Activated CD8-positive, alpha-beta T cell treated with anti-CD3 and anti-CD28 coated beads for 36 hours (primary cell): ENCODE results near the gene EPB41L4A. TPM values are rescaled to one million over a fixed set of nuclear protein-coding genes. Genes with fewer than 3 reads are reported as not detected.
"Not testable (repeated sequence)": the region's sequence is repeated elsewhere in the genome, so short reads cannot be mapped to it uniquely, and the experiment has no call there.

ENCODE experiments used
- ATAC-seq: fragments of 200-7000 bp; cut with Tn5 transposase; one replicate; pipeline ENCODE4 v1.10.0; 2021; ENCODE audit warnings: mild to moderate bottlenecking, moderate library complexity
- CTCF ChIA-PET: fragments of 350-600 bp; sonication (Branson Sonifier 250); formaldehyde crosslinking; loops from one replicate; lab custom pipeline; 2021; ENCODE audit warnings: antibody characterized with exemption; lab: Charles Lee
- POLR2A ChIA-PET: fragments of 350-600 bp; sonication (Branson Sonifier 250); formaldehyde crosslinking; loops from one replicate; lab custom pipeline; 2021; ENCODE audit warnings: antibody characterized with exemption; lab: Charles Lee
- DNase-seq: peaks from one replicate; pipeline ENCODE4 v3.0.0-alpha.2; 2020
- H3K27ac Mint-ChIP-seq: one replicate; pipeline ENCODE4 v1.8.0; 2021; ENCODE audit warnings: mild to moderate bottlenecking, mixed read lengths
- H3K27me3 Mint-ChIP-seq: one replicate; pipeline ENCODE4 v1.8.0; 2021; ENCODE audit warnings: mixed read lengths
- H3K36me3 Mint-ChIP-seq: one replicate; pipeline ENCODE4 v1.8.0; 2021; ENCODE audit warnings: low read depth, mixed read lengths
- H3K4me1 Mint-ChIP-seq: one replicate; pipeline ENCODE4 v1.8.0; 2021; ENCODE audit warnings: low read depth, mixed read lengths
- H3K4me3 Mint-ChIP-seq: one replicate; pipeline ENCODE4 v1.8.0; 2021; ENCODE audit warnings: mild to moderate bottlenecking, moderate library complexity, mixed read lengths
- H3K9me3 Mint-ChIP-seq: one replicate; pipeline ENCODE4 v1.8.0; 2021; ENCODE audit warnings: mixed read lengths
- CTCF ChIP-seq: fragments of 200-600 bp; IDR thresholded peaks from one replicate; pipeline ENCODE4 v1.8.0; 2022; ENCODE audit warnings: antibody characterized with exemption, mild to moderate bottlenecking
- intact Hi-C: fragments of 100-400 bp; cut with micrococcal nuclease; formaldehyde crosslinking; loops from one replicate; pipeline ENCODE4 v1.10.0; 2022
- total RNA-seq, 2 experiments: library from RNA; stranded (reverse); gene quantifications; one replicate each; pipeline ENCODE4 v1.2.3, GENCODE V29; 2021

The EPB41L4A gene
- total RNA-seq, 2 experiments from 2014 or later, result 0.25 TPM; not detected in 1

GRCh38 chr5:112373885-112374284 lies 45.2 kb downstream of the EPB41L4A start:
- no peak for ATAC-seq
- intact Hi-C loops, result no loop called here
- no peak overlapping the region for H3K27ac Mint-ChIP-seq
- H3K27me3 Mint-ChIP-seq, result peaks cover 5% of the 10 kb centered on the region
- H3K4me1 Mint-ChIP-seq, result no peaks in the 10 kb centered on the region
- POLR2A ChIA-PET, result interaction anchor here (0.7 kb wide), 1 partner anchor 402 kb away, joined by 3 read pairs; no protein-coding TSS in a partner anchor
- H3K9me3 Mint-ChIP-seq, result no peaks in the 10 kb centered on the region
- H3K36me3 Mint-ChIP-seq, result no peaks in the 10 kb centered on the region
- no peak for TF ChIP-seq CTCF
- CTCF ChIA-PET, result no interaction called here
- DNase-seq, result no peak
- H3K4me3 Mint-ChIP-seq, result no peak overlapping the region

- ATAC-seq, result no peak
- POLR2A ChIA-PET, result no interaction called here
Measured at GRCh38 chr5:112372543-112372942, 46.5 kb downstream of the EPB41L4A start.

DNA sequence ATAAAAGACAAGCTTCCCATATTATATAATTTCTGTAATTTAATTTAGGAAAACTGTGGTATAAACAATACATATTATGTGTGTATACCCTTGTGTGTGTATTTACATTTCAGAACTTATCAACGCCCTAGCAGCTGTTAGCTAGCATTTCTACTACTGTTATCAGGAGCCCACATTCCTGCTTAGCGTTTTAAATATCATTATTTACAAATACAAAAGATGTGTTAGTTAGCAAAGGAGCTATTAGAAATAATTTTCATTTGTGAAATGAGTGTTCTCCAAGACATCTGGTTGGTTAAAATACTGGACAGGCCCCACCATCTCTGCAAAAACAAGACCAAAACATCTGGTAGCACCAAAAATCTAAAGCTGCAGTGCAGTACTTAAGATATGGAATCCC lies 48.0 kb downstream of the EPB41L4A start:
- ATAC-seq (no peak), DNase-seq (no peak)
- intact Hi-C loops, result no loop called here
- Mint-ChIP-seq H3K36me3 (no peaks in the 10 kb centered on the region), H3K27me3 (peaks cover 5% of the 10 kb centered on the region), H3K9me3 (no peaks in the 10 kb centered on the region), H3K4me1 (no peaks in the 10 kb centered on the region), H3K4me3 (no peak overlapping the region), H3K27ac (no peak overlapping the region)
- CTCF ChIA-PET, result no interaction called here
- POLR2A ChIA-PET, result no interaction called here
- TF ChIP-seq CTCF, result no peak

More at GRCh38 chr5:112372543-112372942, 46.5 kb downstream of the EPB41L4A start:
- CTCF ChIA-PET, result interaction anchor here (1.0 kb wide), 1 partner anchor 20 kb away, joined by 3 read pairs; no protein-coding TSS in a partner anchor
- H3K9me3 Mint-ChIP-seq, result no peaks in the 10 kb centered on the region
- no peak overlapping the region for H3K4me3 Mint-ChIP-seq
- peaks cover 5% of the 10 kb centered on the region for H3K27me3 Mint-ChIP-seq
- H3K27ac Mint-ChIP-seq, result no peak overlapping the region
- H3K4me1 Mint-ChIP-seq, result no peaks in the 10 kb centered on the region
- intact Hi-C loops, result no loop called here
- DNase-seq, result no peak
- no peaks in the 10 kb centered on the region for H3K36me3 Mint-ChIP-seq
- no peak for TF ChIP-seq CTCF

DNA sequence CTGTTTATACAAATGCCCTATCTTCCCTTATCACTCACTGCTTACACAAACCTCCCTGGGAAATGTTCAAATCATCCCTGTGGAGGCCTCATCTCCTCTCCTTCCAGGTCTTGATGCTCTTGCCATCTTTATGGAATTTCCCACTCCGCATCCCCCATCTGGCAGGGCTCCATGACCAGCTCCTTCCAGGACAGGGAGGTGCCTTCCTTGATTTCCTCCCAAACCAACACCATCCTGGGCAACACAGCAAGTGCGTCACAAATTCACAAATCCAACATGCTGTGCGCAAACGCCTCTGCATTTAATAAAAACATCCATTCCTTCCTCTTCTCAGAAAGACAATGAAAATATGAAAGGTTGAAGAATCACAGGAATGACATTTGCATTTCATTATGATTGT lies 51.7 kb downstream of the EPB41L4A start:
- Mint-ChIP-seq H3K27me3 (peaks cover under 1% of the 10 kb centered on the region), H3K4me1 (no peaks in the 10 kb centered on the region), H3K9me3 (no peaks in the 10 kb centered on the region), H3K36me3 (no peaks in the 10 kb centered on the region), H3K4me3 (no peak overlapping the region), H3K27ac (no peak overlapping the region)
- TF ChIP-seq CTCF, result no peak
- DNase-seq (no peak), ATAC-seq (no peak)
- POLR2A ChIA-PET, result no interaction called here
- intact Hi-C loops, result no loop called here
- CTCF ChIA-PET, result no interaction called here

DNA sequence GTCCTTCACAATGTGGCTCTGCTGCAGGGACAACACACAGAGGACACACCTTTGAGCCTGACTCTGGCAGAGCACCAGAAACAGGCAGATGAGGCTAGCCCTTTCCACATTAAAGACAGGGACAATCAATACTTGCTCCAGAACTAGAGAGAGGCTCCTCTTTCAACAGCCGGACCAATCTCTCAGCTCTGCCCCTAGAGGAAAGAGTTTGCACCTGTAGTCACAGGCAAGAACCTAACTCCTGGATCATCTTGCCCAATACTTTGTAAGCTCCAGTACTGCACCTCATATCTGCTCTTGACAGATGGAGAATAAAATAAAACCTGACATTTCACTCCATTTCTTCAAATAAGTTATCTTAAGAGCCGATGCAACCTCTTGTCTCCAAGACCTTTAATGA lies 52.1 kb downstream of the EPB41L4A start:
- ChIA-PET CTCF (no interaction called here), POLR2A (no interaction called here)
- H3K4me3 Mint-ChIP-seq, result no peak overlapping the region

DNA sequence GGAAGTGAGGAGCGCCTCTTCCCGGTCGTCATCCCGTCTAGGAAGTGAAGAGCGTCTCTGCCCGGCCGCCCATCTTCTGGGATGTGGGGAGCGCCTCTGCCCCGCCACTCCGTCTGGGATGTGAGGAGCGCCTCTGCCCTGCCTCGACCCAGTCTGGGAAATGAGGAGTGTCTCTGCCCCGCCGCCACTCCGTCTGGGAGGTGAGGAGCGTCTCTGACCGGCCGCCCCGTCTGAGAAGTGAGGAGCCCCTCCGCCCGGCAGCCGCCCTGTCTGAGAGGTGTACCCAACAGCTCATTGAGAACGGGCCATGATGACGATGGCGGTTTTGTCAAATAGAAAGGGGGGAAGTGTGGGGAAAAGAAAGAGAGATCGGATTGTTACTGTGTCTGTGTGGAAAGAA lies 58.3 kb downstream of the EPB41L4A start:
- ATAC-seq, DNase-seq, H3K27me3 Mint-ChIP-seq, H3K4me3 Mint-ChIP-seq, H3K9me3 Mint-ChIP-seq, POLR2A ChIA-PET, CTCF ChIA-PET, H3K4me1 Mint-ChIP-seq, intact Hi-C loops, H3K27ac Mint-ChIP-seq, H3K36me3 Mint-ChIP-seq: not testable (repeated sequence)

More for the DNA sequence above, 52.1 kb downstream of the EPB41L4A start:
- intact Hi-C loops, result no loop called here
- ATAC-seq, result no peak
- Mint-ChIP-seq H3K9me3 (no peaks in the 10 kb centered on the region), H3K27me3 (no peaks in the 10 kb centered on the region), H3K36me3 (no peaks in the 10 kb centered on the region), H3K27ac (no peak overlapping the region), H3K4me1 (no peaks in the 10 kb centered on the region)
- no peak for TF ChIP-seq CTCF
- DNase-seq, result no peak
